ENCODE measurements around the gene CCDC183.

The CCDC183 gene

DNA sequence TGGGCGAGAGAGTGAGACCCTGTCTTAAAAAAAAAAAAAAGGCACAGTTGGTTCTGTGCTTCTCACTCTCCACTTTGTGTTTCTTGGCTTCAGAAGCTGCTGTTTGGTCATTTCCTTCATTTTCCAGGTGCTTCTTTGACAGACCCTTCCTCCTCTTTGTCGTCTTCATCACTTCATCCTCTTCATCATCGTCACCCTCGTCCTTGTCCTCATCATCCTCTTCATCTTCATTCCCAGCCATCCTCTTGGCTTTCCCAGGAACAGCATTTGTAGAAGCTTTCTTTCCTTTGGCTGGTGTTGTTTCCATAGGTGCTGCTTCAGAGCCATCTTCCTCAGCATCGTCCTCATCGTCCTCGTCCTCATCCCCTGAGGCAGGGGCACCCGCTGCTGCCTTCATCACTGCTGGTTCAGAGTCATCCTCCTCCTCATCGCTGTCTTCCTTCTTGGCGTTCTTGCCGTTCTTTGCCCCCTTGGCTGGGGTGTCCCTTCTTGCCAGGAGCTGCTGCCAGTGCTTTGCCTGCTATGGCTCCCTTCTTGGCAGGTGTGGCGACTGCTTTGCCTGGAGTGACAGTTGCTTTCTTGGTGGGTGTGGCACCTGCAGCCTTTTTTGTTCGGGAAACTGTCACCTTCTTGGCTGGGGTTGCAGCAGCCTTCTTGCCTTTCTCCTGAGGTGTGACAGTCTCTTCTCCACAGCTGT is 18.7 kb downstream of the CCDC183 start:
- no peak for DNase-seq
- Mint-ChIP-seq H3K4me1 (peaks cover 24% of the 10 kb centered on the region), H3K4me3 (no peak overlapping the region), H3K9me3 (no peaks in the 10 kb centered on the region), H3K36me3 (ENCODE audit: low read depth) (peaks cover 34% of the 10 kb centered on the region), H3K27ac (no peak overlapping the region), H3K27me3 (no peaks in the 10 kb centered on the region)
- no peak for ATAC-seq

DNA sequence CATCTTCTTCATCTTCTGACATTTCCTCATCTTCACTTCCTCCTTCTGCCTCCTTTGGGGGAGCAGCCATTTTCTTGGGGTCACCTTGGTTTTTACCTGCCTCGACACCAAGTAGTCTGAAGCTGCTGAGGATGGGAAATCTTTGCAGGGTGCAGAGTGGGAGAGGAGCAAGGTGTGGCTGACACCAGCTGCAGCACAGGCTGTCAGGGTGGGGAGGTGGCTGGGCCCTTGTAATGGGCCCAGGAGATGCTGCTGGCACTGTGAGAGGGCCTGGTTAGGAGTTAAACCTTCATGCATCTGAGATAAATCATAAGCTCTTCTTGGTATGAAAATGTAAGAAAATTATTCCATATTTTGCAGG is 19.3 kb downstream of the CCDC183 start:
- peaks cover 21% of the 10 kb centered on the region for H3K4me1 Mint-ChIP-seq
- no peaks in the 10 kb centered on the region for H3K9me3 Mint-ChIP-seq
- ATAC-seq, result no peak
- no peak overlapping the region for H3K27ac Mint-ChIP-seq
- no peak for DNase-seq
- H3K27me3 Mint-ChIP-seq, result no peaks in the 10 kb centered on the region
- no peak overlapping the region for H3K4me3 Mint-ChIP-seq
- peaks cover 30% of the 10 kb centered on the region for H3K36me3 Mint-ChIP-seq (ENCODE audit: low read depth)

DNA sequence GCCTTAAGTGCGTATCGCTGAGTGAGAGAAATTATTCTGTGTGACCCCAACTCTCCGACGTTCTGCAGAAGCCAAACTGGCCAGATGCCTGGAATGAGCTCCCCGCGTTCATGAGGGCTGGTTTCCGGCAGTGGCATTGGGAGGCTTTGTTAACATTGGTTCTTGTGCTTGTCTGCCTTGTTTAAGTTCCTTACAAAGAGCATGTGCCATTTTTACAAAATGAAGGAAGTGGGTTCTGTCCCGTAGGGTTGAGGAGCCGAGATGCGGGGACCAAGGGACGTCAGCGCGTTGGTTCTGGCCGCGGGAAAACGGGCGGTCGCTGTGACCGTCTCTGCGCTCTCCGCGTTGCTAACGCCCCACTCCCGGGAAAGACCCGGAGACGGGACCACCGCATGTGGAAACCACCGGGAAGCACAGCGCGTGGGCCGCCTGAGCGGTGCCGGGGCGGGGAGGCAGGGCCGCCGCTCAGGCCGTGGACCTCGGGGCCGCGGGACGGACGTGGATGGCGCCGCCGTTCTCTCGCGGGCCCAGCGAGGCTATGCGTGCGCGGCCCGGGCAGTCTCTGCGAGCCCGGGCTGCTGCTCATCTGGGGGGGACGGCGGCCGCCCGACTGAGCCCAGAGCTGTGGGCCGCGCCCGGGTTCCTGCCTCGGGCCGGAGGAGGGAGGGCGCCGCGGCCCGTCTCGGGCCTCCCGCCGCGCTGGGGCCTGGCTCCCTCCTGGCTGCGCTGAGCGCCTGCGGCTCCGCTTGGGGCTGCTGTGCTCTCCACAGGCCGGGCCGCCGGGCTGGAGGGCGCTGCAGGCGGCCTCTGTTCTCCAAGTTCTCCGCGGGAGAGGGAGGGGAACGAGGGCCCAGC is 25.1 kb downstream of the CCDC183 start:
- Mint-ChIP-seq H3K4me1 (peaks cover 5% of the 10 kb centered on the region), H3K4me3 (no peak overlapping the region), H3K27ac (no peak overlapping the region), H3K9me3 (no peaks in the 10 kb centered on the region), H3K27me3 (no peaks in the 10 kb centered on the region), H3K36me3 (ENCODE audit: low read depth) (peaks cover 12% of the 10 kb centered on the region)
- no peak for DNase-seq
- ATAC-seq, result no peak

DNA sequence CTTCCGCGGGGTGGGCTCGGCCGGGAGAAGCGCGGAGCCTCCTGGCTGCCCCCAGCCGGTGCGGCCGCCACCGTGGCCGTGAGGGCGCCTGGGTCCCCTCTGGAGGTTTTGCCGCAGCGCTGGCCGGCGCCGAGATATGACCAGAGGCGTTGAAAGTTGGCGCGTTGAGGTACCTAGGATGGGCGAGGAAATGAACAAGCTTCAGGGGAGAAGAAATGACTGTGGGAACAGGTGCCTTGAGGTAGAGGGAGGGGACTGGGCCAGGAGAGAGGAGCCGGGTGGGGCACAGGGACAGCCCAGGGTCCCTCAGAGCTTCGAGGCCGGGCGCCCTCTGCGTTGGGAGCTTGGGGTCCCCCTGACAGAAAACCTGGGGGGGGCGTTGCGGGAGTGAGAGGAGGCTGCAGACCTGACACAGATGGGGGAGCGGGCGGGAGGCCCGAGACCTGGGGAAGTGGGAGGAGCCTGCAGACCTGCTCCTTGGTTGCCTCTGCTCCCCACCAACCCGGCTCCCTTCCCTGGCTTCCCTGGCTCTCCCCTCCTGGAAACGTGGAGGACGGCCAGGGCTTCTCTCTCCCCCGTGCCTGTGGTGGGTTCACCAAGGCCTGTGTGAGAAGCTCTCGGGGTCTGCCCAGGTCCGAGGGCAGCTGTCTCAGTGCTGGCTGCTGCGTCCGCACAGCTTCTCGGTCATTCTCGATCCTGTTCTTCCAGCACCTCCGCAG is 25.8 kb downstream of the CCDC183 start:
- no peak overlapping the region for H3K4me3 Mint-ChIP-seq
- H3K36me3 Mint-ChIP-seq (ENCODE audit: low read depth), result peaks cover 8% of the 10 kb centered on the region
- no peaks in the 10 kb centered on the region for H3K27me3 Mint-ChIP-seq
- no peaks in the 10 kb centered on the region for H3K9me3 Mint-ChIP-seq
- no peak overlapping the region for H3K27ac Mint-ChIP-seq
- peaks cover 5% of the 10 kb centered on the region for H3K4me1 Mint-ChIP-seq
- no peak for DNase-seq
- no peak for ATAC-seq

DNA sequence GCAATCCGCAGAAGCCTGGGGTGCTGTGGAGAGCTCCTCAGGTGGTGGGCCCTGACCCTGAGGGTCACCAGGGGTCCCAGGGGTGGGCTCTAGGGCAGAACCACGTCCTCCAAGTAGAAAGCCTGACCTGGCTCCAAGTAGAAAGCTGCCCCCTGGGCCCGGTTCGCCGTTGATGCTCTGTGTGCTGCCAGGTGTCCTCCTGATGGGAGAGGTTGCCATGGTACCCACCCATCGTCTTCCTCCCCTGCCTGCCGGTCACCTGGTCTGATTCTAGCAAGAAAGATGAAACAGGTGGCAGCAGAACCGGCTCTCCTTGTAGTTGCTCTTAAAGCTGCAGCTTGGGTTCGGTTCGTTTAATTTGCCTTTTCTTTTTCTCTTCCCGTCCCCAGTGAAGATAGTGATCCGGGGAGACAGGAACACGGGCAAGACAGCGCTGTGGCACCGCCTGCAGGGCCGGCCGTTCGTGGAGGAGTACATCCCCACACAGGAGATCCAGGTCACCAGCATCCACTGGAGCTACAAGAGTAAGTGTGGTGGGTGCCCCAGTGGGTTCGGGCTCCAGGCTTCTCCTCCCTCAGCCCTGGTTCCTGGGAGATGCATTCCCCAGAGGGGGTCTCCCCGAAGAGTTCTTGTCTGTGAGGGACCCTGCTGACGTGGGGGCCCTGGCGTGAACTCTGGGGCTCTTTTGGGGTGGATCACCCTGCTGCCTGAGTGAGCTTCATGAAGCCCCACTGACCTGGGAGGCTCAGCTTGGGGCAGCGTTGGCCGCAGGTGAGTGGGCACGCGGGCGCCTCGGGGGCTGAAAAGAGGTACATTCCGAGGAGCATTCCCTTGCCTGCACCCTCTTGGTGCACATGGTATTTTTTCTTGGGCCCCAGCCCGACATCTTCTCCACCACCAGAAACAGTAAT is 27.3 kb downstream of the CCDC183 start:
- no peak overlapping the region for H3K4me3 Mint-ChIP-seq
- H3K27ac Mint-ChIP-seq, result no peak overlapping the region
- DNase-seq (no peak), ATAC-seq (no peak)
- peaks cover 5% of the 10 kb centered on the region for H3K36me3 Mint-ChIP-seq (ENCODE audit: low read depth)
- H3K9me3 Mint-ChIP-seq, result no peaks in the 10 kb centered on the region
- H3K4me1 Mint-ChIP-seq, result peaks cover 4% of the 10 kb centered on the region
- no peaks in the 10 kb centered on the region for H3K27me3 Mint-ChIP-seq

DNA sequence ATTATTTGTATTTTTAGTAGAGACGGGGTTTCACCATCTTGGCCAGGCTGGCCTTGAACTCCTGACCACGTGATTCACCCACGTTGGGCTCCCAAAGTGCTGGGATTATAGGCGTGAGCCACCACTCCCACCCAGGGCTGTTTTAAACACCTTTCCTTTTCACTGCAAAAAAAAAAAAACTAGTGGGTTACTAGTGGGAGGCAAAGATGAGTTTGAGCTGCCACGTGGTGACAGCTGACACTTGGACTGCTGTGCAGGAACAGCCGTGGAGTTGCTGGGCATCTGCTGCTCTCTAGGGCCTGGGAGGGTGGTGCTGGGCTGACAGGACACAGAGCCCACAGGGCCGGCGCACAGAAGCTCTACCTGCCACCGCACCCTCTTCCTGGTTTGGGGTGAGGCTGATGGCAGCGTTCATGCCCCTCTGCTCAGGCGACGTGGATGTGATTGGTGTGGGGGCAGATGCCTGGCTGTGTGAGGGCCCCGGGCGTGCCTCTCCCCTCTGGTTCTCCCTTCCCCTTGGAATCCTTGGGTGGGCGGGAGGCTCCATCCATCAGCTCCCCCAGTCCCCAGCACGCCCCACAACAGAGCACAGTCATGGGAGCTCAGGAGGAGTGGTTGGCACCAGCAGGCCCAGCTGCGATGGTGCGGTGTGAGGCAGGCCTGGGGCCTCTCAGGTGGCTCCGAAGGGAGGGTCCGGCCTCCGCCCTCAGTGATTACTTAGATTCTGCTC is 28.5 kb downstream of the CCDC183 start:
- Mint-ChIP-seq H3K27me3 (no peaks in the 10 kb centered on the region), H3K4me3 (no peak overlapping the region), H3K36me3 (ENCODE audit: low read depth) (peaks cover 9% of the 10 kb centered on the region), H3K27ac (no peak overlapping the region), H3K9me3 (no peaks in the 10 kb centered on the region), H3K4me1 (peaks cover 4% of the 10 kb centered on the region)
- no peak for DNase-seq
- ATAC-seq, result no peak

DNA sequence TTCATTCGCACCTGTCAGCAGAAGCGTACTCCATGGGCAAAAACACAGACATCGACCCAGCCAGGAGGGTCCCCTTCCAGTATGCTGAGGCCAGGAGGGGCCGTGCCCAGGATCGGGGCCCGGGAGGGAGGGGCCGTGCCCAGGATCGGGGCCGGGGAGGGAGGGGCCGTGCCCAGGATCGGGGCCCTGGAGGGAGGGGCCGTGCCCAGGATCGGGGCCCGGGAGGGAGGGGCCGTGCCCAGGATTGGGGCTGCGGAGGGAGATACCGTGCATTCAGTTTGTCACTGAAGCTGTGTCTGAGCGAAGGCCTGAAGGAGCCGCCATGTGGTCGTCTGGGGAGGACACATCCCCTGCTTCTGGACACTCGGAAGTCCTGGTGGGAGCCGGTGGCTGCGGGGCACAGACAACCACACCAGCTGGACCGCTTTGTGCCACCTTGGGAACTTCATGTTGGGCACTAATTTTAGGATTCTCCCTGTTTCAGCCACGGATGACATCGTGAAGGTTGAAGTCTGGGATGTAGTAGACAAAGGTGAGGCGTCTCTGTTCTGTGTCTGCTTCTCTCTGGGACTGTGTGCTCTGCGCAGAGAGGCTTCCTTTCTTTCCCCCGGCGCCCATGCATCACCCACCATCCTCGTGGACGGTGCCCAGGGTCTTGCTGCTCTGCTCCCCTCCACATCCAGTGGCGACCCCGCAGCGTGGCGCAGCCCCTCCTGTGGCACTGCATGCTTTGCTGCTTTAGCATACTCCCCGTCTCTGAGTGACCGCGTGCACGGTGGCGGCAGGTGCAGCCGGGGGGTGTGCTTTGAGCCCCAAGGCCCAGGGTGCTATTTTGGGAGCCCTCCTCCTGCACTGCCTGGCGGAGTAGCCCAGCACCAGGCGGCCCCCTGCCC is 29.4 kb downstream of the CCDC183 start:
- no peak for ATAC-seq
- H3K36me3 Mint-ChIP-seq (ENCODE audit: low read depth), result peaks cover 9% of the 10 kb centered on the region
- no peaks in the 10 kb centered on the region for H3K9me3 Mint-ChIP-seq
- no peak for DNase-seq
- no peak overlapping the region for H3K27ac Mint-ChIP-seq
- peaks cover 4% of the 10 kb centered on the region for H3K4me1 Mint-ChIP-seq
- no peaks in the 10 kb centered on the region for H3K27me3 Mint-ChIP-seq
- H3K4me3 Mint-ChIP-seq, result no peak overlapping the region

DNA sequence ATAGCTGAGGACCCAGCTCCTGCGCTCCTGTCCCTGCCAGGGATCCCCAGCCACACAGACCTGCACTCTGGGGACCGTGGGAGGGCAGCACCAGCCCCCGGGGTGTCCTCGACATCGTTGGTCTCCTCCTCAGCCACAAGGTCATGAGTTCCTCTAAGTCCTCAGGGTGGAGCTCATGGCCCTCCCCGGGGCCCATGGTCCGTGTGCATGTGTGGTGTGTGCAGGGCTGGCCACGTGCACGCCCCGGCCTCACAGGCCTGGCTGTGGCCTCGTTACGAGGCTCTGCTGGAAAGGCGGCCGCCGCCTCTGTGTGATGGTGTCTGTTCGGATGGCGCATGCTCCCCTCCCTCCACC is 30.0 kb downstream of the CCDC183 start:
- Mint-ChIP-seq H3K9me3 (no peaks in the 10 kb centered on the region), H3K27me3 (no peaks in the 10 kb centered on the region), H3K36me3 (ENCODE audit: low read depth) (peaks cover 5% of the 10 kb centered on the region), H3K4me3 (no peak overlapping the region), H3K27ac (no peak overlapping the region), H3K4me1 (no peaks in the 10 kb centered on the region)
- ATAC-seq (no peak), DNase-seq (no peak)

DNA sequence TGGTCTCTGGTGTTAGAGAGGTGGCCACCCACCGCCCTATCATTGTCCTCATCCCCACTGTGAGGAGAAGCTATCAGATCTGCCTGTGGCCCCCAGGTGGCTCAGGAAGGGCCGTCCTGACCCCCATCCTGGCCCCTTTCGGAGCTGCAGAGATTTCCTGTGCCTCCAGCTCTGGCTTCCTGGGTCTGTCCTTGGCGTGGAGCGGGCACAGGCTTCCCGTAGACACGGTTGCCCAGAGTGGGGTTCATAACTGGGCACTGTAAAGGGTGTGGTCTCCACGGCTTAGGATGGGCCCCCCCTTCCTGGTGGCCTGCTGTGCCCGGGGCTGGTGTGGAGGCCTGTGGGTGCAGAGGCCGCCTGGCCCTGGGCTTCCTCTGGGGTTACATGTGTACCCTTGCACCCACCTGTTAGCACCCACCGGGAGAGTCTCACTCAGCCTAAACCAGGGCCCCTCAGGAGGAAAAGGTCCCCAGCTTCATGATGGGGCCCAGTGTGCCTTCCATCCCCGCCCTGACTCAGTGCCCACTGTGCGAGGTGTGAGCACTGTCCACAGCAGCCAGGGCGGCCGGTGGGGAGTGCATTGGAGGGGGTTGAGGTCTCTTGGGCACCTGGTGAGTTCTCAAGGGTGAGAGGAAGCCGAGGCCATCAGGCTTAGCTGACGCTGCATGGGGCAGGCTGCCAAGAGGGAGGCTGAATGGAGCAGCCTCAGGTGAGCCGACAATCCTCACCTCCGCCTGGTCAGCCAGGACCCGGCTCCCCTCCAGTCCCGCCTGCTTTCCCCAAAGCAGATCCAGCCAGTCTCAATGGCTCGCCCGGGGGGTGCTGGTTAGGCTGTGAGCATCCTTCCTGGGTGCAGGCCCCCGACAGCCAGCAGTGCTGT is 30.8 kb downstream of the CCDC183 start:
- H3K4me3 Mint-ChIP-seq, result no peak overlapping the region
- H3K27me3 Mint-ChIP-seq, result no peaks in the 10 kb centered on the region
- ATAC-seq (no peak), DNase-seq (no peak)
- no peaks in the 10 kb centered on the region for H3K9me3 Mint-ChIP-seq
- no peaks in the 10 kb centered on the region for H3K4me1 Mint-ChIP-seq
- no peak overlapping the region for H3K27ac Mint-ChIP-seq
- H3K36me3 Mint-ChIP-seq (ENCODE audit: low read depth), result peaks cover 5% of the 10 kb centered on the region

DNA sequence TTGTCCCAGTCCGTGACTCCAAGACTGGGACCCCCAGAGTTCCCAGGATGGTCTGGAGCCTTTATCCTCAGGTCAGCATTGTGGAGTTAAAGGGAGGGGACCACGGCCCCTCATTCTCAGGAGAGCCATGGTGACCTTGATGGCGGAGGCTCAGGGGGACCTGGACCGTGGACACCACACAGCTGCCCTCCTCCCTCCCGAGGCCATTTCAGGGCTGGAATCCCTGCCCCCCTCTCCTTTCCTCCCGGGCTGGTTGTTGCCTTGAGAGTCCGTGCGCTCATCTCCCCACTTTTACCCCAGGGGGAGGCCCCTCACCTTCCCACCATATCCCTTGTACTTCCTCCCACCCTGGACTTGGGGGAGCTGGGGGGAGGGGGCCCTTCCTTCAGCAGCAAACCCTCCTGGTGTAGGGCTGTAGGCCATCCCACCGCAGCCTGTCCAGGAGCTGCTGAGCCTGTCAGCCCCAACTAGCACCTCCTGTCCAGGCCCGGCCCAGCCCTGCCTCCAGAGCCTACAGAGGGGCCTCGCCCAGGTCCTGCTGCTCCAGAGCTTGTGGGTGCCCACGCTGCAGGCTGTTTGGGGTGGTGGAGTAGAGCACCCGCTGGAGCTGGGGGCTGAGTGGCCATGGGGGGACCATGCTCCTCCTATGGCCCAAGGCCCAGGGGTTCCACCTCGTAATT is 31.8 kb downstream of the CCDC183 start:
- no peaks in the 10 kb centered on the region for H3K27me3 Mint-ChIP-seq
- DNase-seq (no peak), ATAC-seq (no peak)
- H3K4me1 Mint-ChIP-seq, result no peaks in the 10 kb centered on the region
- no peak overlapping the region for H3K4me3 Mint-ChIP-seq
- H3K9me3 Mint-ChIP-seq, result no peaks in the 10 kb centered on the region
- peaks cover 5% of the 10 kb centered on the region for H3K36me3 Mint-ChIP-seq (ENCODE audit: low read depth)
- H3K27ac Mint-ChIP-seq, result no peak overlapping the region

DNA sequence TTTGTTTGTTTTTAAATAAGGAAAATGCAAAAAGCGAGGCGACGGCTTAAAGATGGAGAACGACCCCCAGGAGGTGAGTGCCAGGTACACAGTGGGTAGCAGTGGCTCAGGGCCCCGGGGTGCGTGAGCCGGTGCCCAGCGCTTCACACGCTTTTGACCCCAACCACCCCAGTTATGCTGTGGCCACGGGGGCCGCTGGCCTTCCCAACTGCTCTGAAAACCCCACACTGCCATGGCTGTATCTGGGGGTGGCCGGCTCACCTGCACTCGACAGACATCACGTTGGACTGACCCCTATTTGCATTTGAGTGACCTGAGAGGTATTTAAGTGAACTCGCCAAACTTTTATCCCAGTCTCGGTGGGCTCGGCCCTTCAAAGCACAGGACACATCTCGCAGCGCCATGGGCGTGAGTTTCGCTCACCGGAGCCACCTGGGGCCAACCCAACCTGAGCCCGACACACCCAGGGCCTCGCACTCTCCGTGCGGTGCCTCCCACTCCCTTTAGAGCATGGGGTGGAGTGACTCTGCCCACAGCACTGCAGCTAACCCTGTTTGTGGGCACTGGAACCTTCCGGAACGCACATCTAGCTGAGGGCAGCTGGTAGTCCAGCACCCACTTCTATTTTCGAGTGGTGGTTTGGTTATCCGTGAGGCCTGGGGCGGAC is 32.5 kb downstream of the CCDC183 start:
- no peaks in the 10 kb centered on the region for H3K9me3 Mint-ChIP-seq
- H3K4me3 Mint-ChIP-seq, result no peak overlapping the region
- no peaks in the 10 kb centered on the region for H3K4me1 Mint-ChIP-seq
- H3K27me3 Mint-ChIP-seq, result no peaks in the 10 kb centered on the region
- no peak overlapping the region for H3K27ac Mint-ChIP-seq
- DNase-seq, result no peak
- peaks cover 5% of the 10 kb centered on the region for H3K36me3 Mint-ChIP-seq (ENCODE audit: low read depth)
- no peak for ATAC-seq

All from activated naive CD8-positive, alpha-beta T cell treated with anti-CD3 and anti-CD28 coated beads, Interleukin-2, amount 50 U/mL, for 24 hours (primary cell).